ENCODE results near the gene RASA3. TPM values are rescaled to one million over a fixed set of nuclear protein-coding genes. Genes with fewer than 3 reads are reported as not detected.

The RASA3 gene
- total RNA-seq, 1 donor from 2014 or later: 13.5 TPM

- DNase-seq: no peak
These were observed 78.2 kb downstream of the RASA3 start for GRCh38 chr13:114054264-114054663.

GRCh38 chr13:114053026-114053425 lies 79.4 kb downstream of the RASA3 start:
- no peak for DNase-seq

- DNase-seq: no peak
These were observed 81.6 kb downstream of the RASA3 start for GRCh38 chr13:114050536-114051450.

GRCh38 chr13:114049626-114050101 lies 82.8 kb downstream of the RASA3 start:
- no peak for DNase-seq

- no peak for DNase-seq
These were observed 83.4 kb downstream of the RASA3 start for GRCh38 chr13:114049026-114049425.

GRCh38 chr13:114048443-114048842 lies 84.0 kb downstream of the RASA3 start:
- no peak for DNase-seq

GRCh38 chr13:114047358-114047881 lies 85.0 kb downstream of the RASA3 start:
- DNase-seq: no peak

- no peak for DNase-seq
These were observed 85.9 kb downstream of the RASA3 start for GRCh38 chr13:114046431-114046975.

GRCh38 chr13:114045113-114045735 lies 87.2 kb downstream of the RASA3 start:
- no peak for DNase-seq

- no peak for DNase-seq
These were observed 87.9 kb downstream of the RASA3 start for GRCh38 chr13:114044486-114044885.

GRCh38 chr13:114043421-114044053 lies 88.9 kb downstream of the RASA3 start:
- peak; percentile 86 for DNase-seq

- no peak for DNase-seq
These were observed 90.2 kb downstream of the RASA3 start for GRCh38 chr13:114042066-114042815.

- DNase-seq: no peak
These were observed 90.9 kb downstream of the RASA3 start for GRCh38 chr13:114041493-114041892.

- DNase-seq: no peak
These were observed 92.8 kb downstream of the RASA3 start for GRCh38 chr13:114039471-114040141.

GRCh38 chr13:114038900-114039299 lies 93.5 kb downstream of the RASA3 start:
- DNase-seq: no peak

- no peak for DNase-seq
These were observed 94.2 kb downstream of the RASA3 start for GRCh38 chr13:114038211-114038613.

- no peak for DNase-seq
These were observed 94.7 kb downstream of the RASA3 start for GRCh38 chr13:114037674-114038073.

- peak; percentile 25 for DNase-seq
These were observed 96.6 kb downstream of the RASA3 start for GRCh38 chr13:114035583-114036531.

- DNase-seq: no peak
These were observed 97.2 kb downstream of the RASA3 start for GRCh38 chr13:114035186-114035582.

GRCh38 chr13:114034481-114034891 lies 97.9 kb downstream of the RASA3 start:
- DNase-seq: no peak
